Caco-2 (cell line): Measurements from ENCODE around the gene NUDT19. TPM values are rescaled to one million over a fixed set of nuclear protein-coding genes. Genes with fewer than 3 reads are reported as not detected.

Experiments
- BruUV-seq: library from RNA; stranded (reverse); fragments of 400-500 nt; replicated peaks from 2 replicates; lab custom pipeline; 2021; lab: Mats Ljungman, UMichigan
- CTCF ChIA-PET: fragments of 300-600 bp; sonication (Branson Sonifier 250); formaldehyde crosslinking; loops from one replicate; lab custom pipeline; 2022; ENCODE audit warnings: antibody characterized with exemption; lab: Charles Lee
- POLR2A ChIA-PET: fragments of 300-600 bp; sonication (Branson Sonifier 250); formaldehyde crosslinking; loops from one replicate; lab custom pipeline; 2022; ENCODE audit warnings: antibody characterized with exemption; lab: Charles Lee
- DNase-seq, 2 experiments: peaks; one replicate each; pipeline versions ENCODE4 v3.0.0 to v3.0.0-alpha.2; 2020 to 2022
- H3K27me3 ChIP-seq: replicated peaks from 2 replicates; pipeline ENCODE4 v1.6.0; 2011; ENCODE audit warnings: low read length; ENCODE audit not compliant: control insufficient read depth, insufficient read depth
- H3K36me3 ChIP-seq: 2 replicates; pipeline ENCODE4 v1.5.1; 2011; ENCODE audit warnings: low read length; ENCODE audit not compliant: control insufficient read depth, insufficient read depth
- H3K4me1 ChIP-seq: fragments of 250-450 bp; sonication (Bioruptor Pico); 2 replicates; pipeline ENCODE4 v1.5.1; 2020; ENCODE audit warnings: mild to moderate bottlenecking
- H3K4me3 ChIP-seq: 2 replicates; pipeline ENCODE4 v1.5.1; 2011; ENCODE audit warnings: low read depth, mild to moderate bottlenecking, control low read depth, low read length
- H3K9me3 ChIP-seq: fragments of 250-450 bp; sonication (Bioruptor Pico); 2 replicates; pipeline ENCODE4 v1.5.1; 2020; ENCODE audit warnings: mild to moderate bottlenecking, moderate library complexity
- H3K27ac Mint-ChIP-seq: one replicate; pipeline ENCODE4 v1.8.0; 2022; ENCODE audit warnings: mixed read lengths; ENCODE audit not compliant: unreplicated experiment
- H3K27me3 Mint-ChIP-seq: one replicate; pipeline ENCODE4 v1.8.0; 2022; ENCODE audit warnings: mixed read lengths; ENCODE audit not compliant: insufficient read depth, unreplicated experiment
- H3K36me3 Mint-ChIP-seq: one replicate; pipeline ENCODE4 v1.8.0; 2022; ENCODE audit warnings: mild to moderate bottlenecking, mixed read lengths; ENCODE audit not compliant: insufficient read depth, unreplicated experiment
- H3K4me1 Mint-ChIP-seq: one replicate; pipeline ENCODE4 v1.8.0; 2022; ENCODE audit warnings: low read depth, mixed read lengths; ENCODE audit not compliant: unreplicated experiment
- H3K4me3 Mint-ChIP-seq: one replicate; pipeline ENCODE4 v1.8.0; 2022; ENCODE audit warnings: mild to moderate bottlenecking, moderate library complexity, mixed read lengths; ENCODE audit not compliant: unreplicated experiment
- H3K9me3 Mint-ChIP-seq: one replicate; pipeline ENCODE4 v1.8.0; 2022; ENCODE audit warnings: mixed read lengths; ENCODE audit not compliant: unreplicated experiment
- CTCF ChIP-seq, 2 experiments: fragments of 200-600 bp in 1 of 2; IDR thresholded peaks; 1 replicate in 1 of 2; 2 replicates in 1 of 2; pipeline versions ENCODE4 v1.5.1 to v1.8.0; 2011 to 2022; ENCODE audit warnings: antibody characterized with exemption in 1 of 2, control low read depth in 1 of 2, inconsistent platforms in 1 of 2, low read depth in 1 of 2, low read length in 1 of 2, mild to moderate bottlenecking in 1 of 2, moderate library complexity in 1 of 2; ENCODE audit not compliant: insufficient read depth in 1 of 2, severe bottlenecking in 1 of 2, unreplicated experiment in 1 of 2
- intact Hi-C: fragments of 100-400 bp; cut with micrococcal nuclease; formaldehyde crosslinking; loops from one replicate; pipeline ENCODE4 v1.10.0; 2022; ENCODE audit not compliant: unreplicated experiment
- total RNA-seq: library from RNA; stranded (reverse); gene quantifications from 2 replicates; pipeline ENCODE4 v1.2.3, GENCODE V29; 2022

The NUDT19 gene
- total RNA-seq, 1 experiment from 2014 or later = 24.4 TPM

GRCh38 chr19:32757189-32757588 is 65.6 kb downstream of the NUDT19 start:
- peaks cover 11% of the 10 kb centered on the region for H3K9me3 Mint-ChIP-seq
- no peak overlapping the region for H3K27ac Mint-ChIP-seq
- CTCF ChIA-PET = no interaction called here
- TF ChIP-seq CTCF (IDR thresholded peaks at IDR 0.05; ENCODE audit: insufficient read depth in 1 of 2, low read depth in 1 of 2, low read length in 1 of 2, severe bottlenecking in 1 of 2, unreplicated experiment in 1 of 2) = no peak
- no peaks in the 10 kb centered on the region for H3K4me1 ChIP-seq
- 0 out of 2 replicates have a peak, but pooled peaks cover 4% of the 10 kb centered on the region for H3K9me3 ChIP-seq
- no peaks in the 10 kb centered on the region for H3K27me3 ChIP-seq
- H3K27me3 Mint-ChIP-seq = peaks cover 7% of the 10 kb centered on the region
- BruUV-seq = no TSS peak
- intact Hi-C loops = no loop called here
- H3K4me3 ChIP-seq = no peak overlapping the region
- H3K36me3 Mint-ChIP-seq = no peaks in the 10 kb centered on the region
- no peak for DNase-seq
- POLR2A ChIA-PET = no interaction called here
- no peaks in the 10 kb centered on the region for H3K36me3 ChIP-seq
- H3K4me1 Mint-ChIP-seq = no peaks in the 10 kb centered on the region
- H3K4me3 Mint-ChIP-seq = no peak overlapping the region

Other genes starting within 250 kb of the NUDT19 start
- 219 TPM in 2 replicates for gene PDCD5, start 110.6 kb upstream of the NUDT19 start, total RNA-seq
- 53.9 and 54.3 TPM in 2 replicates for gene ANKRD27, start 16.6 kb upstream of the NUDT19 start, total RNA-seq
- 0.75 and 1.0 TPM in 2 replicates for gene RGS9BP, start 16.0 kb upstream of the NUDT19 start, total RNA-seq
- 0.11 and 0.30 TPM in 2 replicates for gene TDRD12, start 27.9 kb downstream of the NUDT19 start, total RNA-seq
- gene SLC7A9, start 177.9 kb downstream of the NUDT19 start, total RNA-seq = 3.3 and 3.6 TPM in 2 replicates